Measurements from ENCODE around the gene STK24.

STK24 gene

GRCh38 chr13:98541701-98542203 lies 35.2 kb downstream of the STK24 start:
- Histone ChIP-seq H3K36me3 (ENCODE audit: insufficient read depth, low read length) (no peaks in the 10 kb centered on the region), H3K4me3 (ENCODE audit: low read depth, low read length) (no peak overlapping the region), H3K4me1 (ENCODE audit: control insufficient read depth, insufficient read depth, low read length, unreplicated experiment) (peaks cover 56% of the 10 kb centered on the region), H3K27ac (ENCODE audit: low read depth, low read length) (no peak overlapping the region), H2AFZ (ENCODE audit: low read length, unreplicated experiment) (no peak overlapping the region), H3K27me3 (ENCODE audit: insufficient read depth, low read length) (no peaks in the 10 kb centered on the region), H3K79me2 (ENCODE audit: control insufficient read depth, insufficient read depth, low read length, unreplicated experiment) (peaks cover 97% of the 10 kb centered on the region)

DNA sequence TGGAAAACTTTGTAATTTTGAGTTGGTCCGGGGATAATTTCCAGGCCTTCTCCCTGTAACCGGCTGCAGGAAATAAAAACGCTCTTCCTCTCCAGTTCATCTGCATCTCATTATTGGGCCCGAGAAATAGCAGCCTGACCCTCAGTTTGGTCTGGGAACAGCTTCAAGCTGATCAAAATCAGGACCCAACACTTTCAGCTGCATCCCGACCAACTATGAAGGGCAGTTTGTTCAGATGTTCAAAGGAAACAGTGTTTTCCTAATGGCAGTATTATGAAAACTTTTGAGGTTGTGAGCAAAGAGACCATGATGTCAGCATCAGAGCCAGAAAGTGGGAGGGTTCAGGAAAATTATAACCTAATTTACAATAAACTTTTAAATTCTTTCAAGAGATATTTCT lies 35.7 kb downstream of the STK24 start:
- Histone ChIP-seq H3K4me3 (ENCODE audit: low read depth, low read length) (no peak overlapping the region), H3K36me3 (ENCODE audit: insufficient read depth, low read length) (no peaks in the 10 kb centered on the region), H3K27me3 (ENCODE audit: insufficient read depth, low read length) (no peaks in the 10 kb centered on the region), H3K27ac (ENCODE audit: low read depth, low read length) (no peak overlapping the region), H2AFZ (ENCODE audit: low read length, unreplicated experiment) (no peak overlapping the region), H3K79me2 (ENCODE audit: control insufficient read depth, insufficient read depth, low read length, unreplicated experiment) (peaks cover 96% of the 10 kb centered on the region), H3K4me1 (ENCODE audit: control insufficient read depth, insufficient read depth, low read length, unreplicated experiment) (peaks cover 56% of the 10 kb centered on the region)

DNA sequence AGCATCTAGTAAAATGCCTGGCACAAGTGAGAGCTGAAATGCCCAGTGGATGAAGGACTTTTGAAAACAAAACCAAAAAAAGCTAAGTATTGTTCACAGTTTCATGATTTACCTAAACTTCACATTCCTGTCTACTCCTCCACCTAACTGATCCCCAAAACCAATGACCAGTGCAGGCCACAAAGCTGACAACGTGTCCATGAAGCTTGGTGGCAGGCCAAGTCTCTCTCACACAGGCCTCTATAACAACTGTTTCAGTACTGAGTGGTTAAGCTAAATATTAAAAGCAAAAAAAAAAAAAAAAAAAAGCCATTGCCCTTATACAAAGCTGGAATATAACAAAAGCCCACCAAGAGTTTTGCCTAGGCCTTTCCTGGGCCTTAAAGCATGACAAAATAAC lies 36.4 kb downstream of the STK24 start:
- Histone ChIP-seq H2AFZ (ENCODE audit: low read length, unreplicated experiment) (no peak overlapping the region), H3K4me3 (ENCODE audit: low read depth, low read length) (no peak overlapping the region), H3K27ac (ENCODE audit: low read depth, low read length) (no peak overlapping the region), H3K36me3 (ENCODE audit: insufficient read depth, low read length) (no peaks in the 10 kb centered on the region), H3K4me1 (ENCODE audit: control insufficient read depth, insufficient read depth, low read length, unreplicated experiment) (peaks cover 49% of the 10 kb centered on the region), H3K27me3 (ENCODE audit: insufficient read depth, low read length) (no peaks in the 10 kb centered on the region), H3K79me2 (ENCODE audit: control insufficient read depth, insufficient read depth, low read length, unreplicated experiment) (peaks cover 97% of the 10 kb centered on the region)

DNA sequence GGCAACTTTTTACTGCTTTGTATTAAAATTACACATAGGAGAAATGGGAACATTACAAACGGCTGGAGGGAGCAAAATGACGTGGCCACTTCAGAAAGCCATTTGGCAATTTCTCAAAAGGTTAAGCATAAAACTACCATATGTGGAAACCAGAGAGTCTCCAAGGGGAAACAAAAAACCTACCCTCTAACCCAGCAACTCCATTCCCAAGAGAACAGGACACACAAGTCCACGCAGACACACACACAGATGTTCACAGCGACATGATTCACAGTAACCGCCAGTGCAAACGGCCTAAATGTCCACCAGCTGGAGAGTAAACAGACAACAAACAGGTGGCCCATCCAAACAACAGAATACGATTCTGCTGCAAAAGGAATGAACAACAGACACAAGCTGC lies 37.2 kb downstream of the STK24 start:
- no peak overlapping the region for H2AFZ ChIP-seq (ENCODE audit: low read length, unreplicated experiment)
- no peak overlapping the region for H3K4me3 ChIP-seq (ENCODE audit: low read depth, low read length)
- peaks cover 96% of the 10 kb centered on the region for H3K79me2 ChIP-seq (ENCODE audit: control insufficient read depth, insufficient read depth, low read length, unreplicated experiment)
- H3K4me1 ChIP-seq (ENCODE audit: control insufficient read depth, insufficient read depth, low read length, unreplicated experiment), result peaks cover 44% of the 10 kb centered on the region
- no peaks in the 10 kb centered on the region for H3K36me3 ChIP-seq (ENCODE audit: insufficient read depth, low read length)
- no peak overlapping the region for H3K27ac ChIP-seq (ENCODE audit: low read depth, low read length)
- H3K27me3 ChIP-seq (ENCODE audit: insufficient read depth, low read length), result no peaks in the 10 kb centered on the region

DNA sequence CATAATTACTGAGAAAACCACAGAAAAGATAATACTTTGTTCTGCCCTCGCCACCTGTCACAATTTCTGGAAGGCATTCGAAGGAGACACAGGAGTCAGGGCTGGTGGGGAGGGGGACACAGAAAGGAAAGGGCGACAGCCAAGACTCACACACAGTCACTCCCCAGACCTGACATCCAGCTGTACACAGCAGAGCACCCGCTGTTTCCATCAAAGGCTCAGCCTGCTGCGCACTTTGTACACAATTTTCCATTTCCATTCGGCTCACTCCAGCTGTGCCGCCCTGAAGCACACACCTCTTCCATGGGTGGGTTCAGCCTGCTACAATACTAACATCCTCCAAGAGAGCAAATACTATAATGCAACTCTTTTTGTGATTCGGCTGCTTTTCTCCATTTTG lies 38.0 kb downstream of the STK24 start:
- H3K27ac ChIP-seq (ENCODE audit: low read depth, low read length), result no peak overlapping the region
- peaks cover 36% of the 10 kb centered on the region for H3K4me1 ChIP-seq (ENCODE audit: control insufficient read depth, insufficient read depth, low read length, unreplicated experiment)
- no peaks in the 10 kb centered on the region for H3K27me3 ChIP-seq (ENCODE audit: insufficient read depth, low read length)
- peaks cover 96% of the 10 kb centered on the region for H3K79me2 ChIP-seq (ENCODE audit: control insufficient read depth, insufficient read depth, low read length, unreplicated experiment)
- H3K36me3 ChIP-seq (ENCODE audit: insufficient read depth, low read length), result no peaks in the 10 kb centered on the region
- H3K4me3 ChIP-seq (ENCODE audit: low read depth, low read length), result no peak overlapping the region
- no peak overlapping the region for H2AFZ ChIP-seq (ENCODE audit: low read length, unreplicated experiment)

DNA sequence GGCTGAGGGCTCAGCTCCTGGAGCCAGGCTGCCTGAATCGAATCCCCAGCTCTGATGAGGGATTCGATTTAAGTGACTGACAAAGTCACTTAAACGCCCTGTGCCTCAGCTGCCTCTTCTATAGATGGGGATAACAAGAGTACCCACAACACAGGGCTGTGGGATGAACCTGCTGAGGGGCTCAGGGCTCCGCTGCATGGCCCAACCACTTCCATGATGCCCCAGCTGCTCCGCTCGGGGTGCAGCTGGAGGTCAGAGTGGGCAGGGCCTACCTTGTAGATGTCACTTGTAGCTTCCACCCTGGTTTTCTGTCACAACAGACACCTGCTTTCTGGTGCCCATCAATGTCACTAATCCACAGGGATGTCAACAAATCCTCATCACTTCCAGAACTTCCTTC lies 39.2 kb downstream of the STK24 start:
- Histone ChIP-seq H3K79me2 (ENCODE audit: control insufficient read depth, insufficient read depth, low read length, unreplicated experiment) (peaks cover 95% of the 10 kb centered on the region), H2AFZ (ENCODE audit: low read length, unreplicated experiment) (no peak overlapping the region), H3K4me1 (ENCODE audit: control insufficient read depth, insufficient read depth, low read length, unreplicated experiment) (peaks cover 25% of the 10 kb centered on the region), H3K27me3 (ENCODE audit: insufficient read depth, low read length) (no peaks in the 10 kb centered on the region), H3K4me3 (ENCODE audit: low read depth, low read length) (no peak overlapping the region), H3K27ac (ENCODE audit: low read depth, low read length) (no peak overlapping the region), H3K36me3 (ENCODE audit: insufficient read depth, low read length) (no peaks in the 10 kb centered on the region)

DNA sequence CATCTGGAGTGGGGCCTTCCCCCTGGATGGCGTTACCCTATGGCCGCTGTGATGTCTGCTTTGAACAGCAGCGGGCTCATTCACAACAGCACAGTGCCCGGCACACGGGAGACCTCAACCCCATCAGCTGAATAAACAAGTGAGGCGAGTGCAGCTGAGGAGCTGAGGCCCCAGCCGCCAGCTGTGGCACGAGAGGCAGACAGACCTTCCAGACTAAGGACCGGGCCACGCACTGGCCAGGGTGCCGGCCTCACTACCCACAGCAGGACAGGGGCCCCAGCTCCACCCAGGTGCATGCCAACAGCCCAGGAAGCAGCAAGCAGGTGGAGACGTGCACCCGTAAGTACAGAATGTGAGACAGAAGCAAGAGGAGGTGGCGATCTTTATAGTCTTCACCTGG lies 39.6 kb downstream of the STK24 start:
- H3K27ac ChIP-seq (ENCODE audit: low read depth, low read length), result no peak overlapping the region
- H3K4me3 ChIP-seq (ENCODE audit: low read depth, low read length), result no peak overlapping the region
- no peak overlapping the region for H2AFZ ChIP-seq (ENCODE audit: low read length, unreplicated experiment)
- no peaks in the 10 kb centered on the region for H3K36me3 ChIP-seq (ENCODE audit: insufficient read depth, low read length)
- peaks cover 21% of the 10 kb centered on the region for H3K4me1 ChIP-seq (ENCODE audit: control insufficient read depth, insufficient read depth, low read length, unreplicated experiment)
- peaks cover 95% of the 10 kb centered on the region for H3K79me2 ChIP-seq (ENCODE audit: control insufficient read depth, insufficient read depth, low read length, unreplicated experiment)
- no peaks in the 10 kb centered on the region for H3K27me3 ChIP-seq (ENCODE audit: insufficient read depth, low read length)

GRCh38 chr13:98536729-98537128 lies 40.2 kb downstream of the STK24 start:
- no peak overlapping the region for H3K27ac ChIP-seq (ENCODE audit: low read depth, low read length)
- peaks cover 15% of the 10 kb centered on the region for H3K4me1 ChIP-seq (ENCODE audit: control insufficient read depth, insufficient read depth, low read length, unreplicated experiment)
- H3K27me3 ChIP-seq (ENCODE audit: insufficient read depth, low read length), result no peaks in the 10 kb centered on the region
- no peak overlapping the region for H2AFZ ChIP-seq (ENCODE audit: low read length, unreplicated experiment)
- no peaks in the 10 kb centered on the region for H3K36me3 ChIP-seq (ENCODE audit: insufficient read depth, low read length)
- no peak overlapping the region for H3K4me3 ChIP-seq (ENCODE audit: low read depth, low read length)
- H3K79me2 ChIP-seq (ENCODE audit: control insufficient read depth, insufficient read depth, low read length, unreplicated experiment), result peaks cover 95% of the 10 kb centered on the region

- H2AFZ ChIP-seq (ENCODE audit: low read length, unreplicated experiment), result no peak overlapping the region
- peaks cover 95% of the 10 kb centered on the region for H3K79me2 ChIP-seq (ENCODE audit: control insufficient read depth, insufficient read depth, low read length, unreplicated experiment)
- H3K36me3 ChIP-seq (ENCODE audit: insufficient read depth, low read length), result no peaks in the 10 kb centered on the region
- H3K27me3 ChIP-seq (ENCODE audit: insufficient read depth, low read length), result no peaks in the 10 kb centered on the region
- no peak overlapping the region for H3K27ac ChIP-seq (ENCODE audit: low read depth, low read length)
- H3K4me1 ChIP-seq (ENCODE audit: control insufficient read depth, insufficient read depth, low read length, unreplicated experiment), result peaks cover 5% of the 10 kb centered on the region
- H3K4me3 ChIP-seq (ENCODE audit: low read depth, low read length), result no peak overlapping the region
Observed at GRCh38 chr13:98535501-98536354, 41.2 kb downstream of the STK24 start.

GRCh38 chr13:98534821-98535220 lies 42.1 kb downstream of the STK24 start:
- peaks cover 95% of the 10 kb centered on the region for H3K79me2 ChIP-seq (ENCODE audit: control insufficient read depth, insufficient read depth, low read length, unreplicated experiment)
- no peaks in the 10 kb centered on the region for H3K27me3 ChIP-seq (ENCODE audit: insufficient read depth, low read length)
- H3K4me1 ChIP-seq (ENCODE audit: control insufficient read depth, insufficient read depth, low read length, unreplicated experiment), result no peaks in the 10 kb centered on the region
- no peak overlapping the region for H2AFZ ChIP-seq (ENCODE audit: low read length, unreplicated experiment)
- no peaks in the 10 kb centered on the region for H3K36me3 ChIP-seq (ENCODE audit: insufficient read depth, low read length)
- H3K27ac ChIP-seq (ENCODE audit: low read depth, low read length), result no peak overlapping the region
- H3K4me3 ChIP-seq (ENCODE audit: low read depth, low read length), result no peak overlapping the region

DNA sequence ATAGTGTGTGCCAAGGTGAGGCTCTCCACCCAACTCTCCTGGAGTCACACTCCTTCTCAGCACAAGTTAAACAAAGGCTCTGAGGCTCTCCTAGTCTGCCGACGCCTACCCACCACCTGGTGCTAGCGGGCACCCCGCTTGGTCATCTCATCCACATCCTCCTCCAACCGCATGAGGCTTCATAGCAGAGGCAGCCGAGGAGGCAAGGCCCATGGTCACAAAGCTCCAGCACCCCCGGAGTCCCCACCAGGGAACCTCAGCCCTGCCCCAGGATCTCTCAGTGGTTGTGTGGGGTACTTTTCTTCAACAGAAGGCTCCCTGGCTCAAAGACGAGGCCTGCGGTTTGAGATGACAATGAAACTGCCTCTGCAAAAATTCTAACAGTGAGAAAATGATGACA lies 43.0 kb downstream of the STK24 start:
- Histone ChIP-seq H3K4me3 (ENCODE audit: low read depth, low read length) (no peak overlapping the region), H3K4me1 (ENCODE audit: control insufficient read depth, insufficient read depth, low read length, unreplicated experiment) (no peaks in the 10 kb centered on the region), H3K79me2 (ENCODE audit: control insufficient read depth, insufficient read depth, low read length, unreplicated experiment) (peaks cover 95% of the 10 kb centered on the region), H3K27ac (ENCODE audit: low read depth, low read length) (no peak overlapping the region), H3K36me3 (ENCODE audit: insufficient read depth, low read length) (no peaks in the 10 kb centered on the region), H3K27me3 (ENCODE audit: insufficient read depth, low read length) (no peaks in the 10 kb centered on the region), H2AFZ (ENCODE audit: low read length, unreplicated experiment) (no peak overlapping the region)
